Panc1 (cell line): ENCODE results near the gene SHC3.

ENCODE experiments used
- CTCF ChIP-seq: fragments of 450-650 bp; IDR thresholded peaks from 2 replicates; pipeline ENCODE4 v1.5.1; 2017; ENCODE audit warnings: mild to moderate bottlenecking
- POLR2AphosphoS5 ChIP-seq: IDR thresholded peaks from 2 replicates; pipeline ENCODE4 v1.6.1; 2012; ENCODE audit warnings: mild to moderate bottlenecking, low read depth, low read length, moderate library complexity
- REST ChIP-seq, 2 experiments: IDR thresholded peaks; 2 replicates each; pipeline ENCODE4 v1.6.1; 2011 to 2012; ENCODE audit warnings: low read depth in 2 of 2, control low read depth in 1 of 2, low read length in 1 of 2, mild to moderate bottlenecking in 1 of 2, moderate library complexity in 1 of 2; ENCODE audit not compliant: insufficient read depth in 1 of 2
- SIN3A ChIP-seq: IDR thresholded peaks from 2 replicates; pipeline ENCODE4 v1.6.1; 2012; ENCODE audit warnings: low read depth, mild to moderate bottlenecking, low read length, moderate library complexity, borderline replicate concordance; ENCODE audit not compliant: insufficient read depth
- TCF7L2 ChIP-seq: IDR thresholded peaks from 2 replicates; pipeline ENCODE4 v1.6.1; 2011; ENCODE audit warnings: mild to moderate bottlenecking, low read depth, low read length, inconsistent platforms

- TF ChIP-seq CTCF (no peak), POLR2AphosphoS5 (no peak), TCF7L2 (no peak), REST (IDR thresholded peaks at IDR 0.05; ENCODE audit: insufficient read depth in 1 of 2, low read depth in 2 of 2, low read length in 1 of 2) (no peak), SIN3A (no peak)
These were observed 99.2 kb downstream of the SHC3 start for GRCh38 chr9:89079391-89079790.
